ENCODE results near the gene TRANK1.

The TRANK1 gene

DNA sequence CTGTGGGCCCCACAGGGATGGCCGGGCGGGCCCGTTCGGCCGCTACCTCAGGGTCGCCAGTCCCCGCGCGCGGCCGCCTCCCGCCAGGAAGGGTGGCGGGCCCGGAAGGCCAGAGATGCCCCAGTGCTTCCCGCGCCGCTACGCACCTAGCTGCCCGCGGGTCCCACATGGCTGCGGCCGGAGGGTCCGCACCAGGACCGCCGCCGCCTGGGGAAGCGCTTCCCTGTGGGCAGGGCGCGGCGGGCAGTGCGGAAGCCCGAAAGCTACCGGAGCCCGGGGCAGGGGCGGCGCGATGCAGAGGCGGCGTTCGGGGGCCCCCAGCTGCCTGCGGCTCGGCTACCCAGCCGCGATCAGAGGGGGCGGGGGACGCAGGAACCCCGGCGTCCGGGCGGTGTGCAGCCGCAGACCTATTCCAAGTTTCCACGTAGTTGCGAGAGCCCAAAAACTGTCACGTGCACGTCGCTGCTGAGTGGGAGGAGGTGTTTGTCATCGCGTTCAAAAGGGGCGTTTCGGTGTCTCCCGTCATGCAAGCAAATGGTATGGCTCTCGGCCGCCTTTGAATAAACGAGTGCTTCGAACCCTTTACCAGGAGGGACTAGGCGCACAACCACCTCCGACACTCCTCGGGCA, at the start of gene TRANK1:
TSS of gene TRANK1 (minus strand) at position 414 of the 630 bp plus-strand sequence. CDS start at position 169, 245 bp downstream.
- no peaks in the 10 kb centered on the region for H3K79me2 ChIP-seq (ENCODE audit: insufficient read depth, low read length)
- H3K27me3 ChIP-seq (ENCODE audit: low read length), result no peaks in the 10 kb centered on the region
- no peaks in the 10 kb centered on the region for H3K9me2 ChIP-seq (replicated peaks; ENCODE audit: insufficient read depth, low read length)
- peak within 1 kb of the TSS; percentile 59 for H3K9ac ChIP-seq (ENCODE audit: low read length)
- H4K20me1 ChIP-seq (ENCODE audit: low read depth, low read length), result no peaks in the 10 kb centered on the region
- H3F3A ChIP-seq (ENCODE audit: insufficient read depth), result no peaks in the 10 kb centered on the region
- H3K9me3 ChIP-seq (ENCODE audit: insufficient read depth, low read length), result peaks cover 10% of the 10 kb centered on the region; the same call in 1 of the 2 replicates
- peak within 1 kb of the TSS; percentile 79 for H2AFZ ChIP-seq (ENCODE audit: low read depth, low read length, severe bottlenecking)
- H3K4me3 ChIP-seq (ENCODE audit: insufficient read depth, low read length, poor library complexity, severe bottlenecking), result peak within 1 kb of the TSS; percentile 60
- no peaks in the 10 kb centered on the region for H3K36me3 ChIP-seq (ENCODE audit: low read length)
- TF ChIP-seq EZH2phosphoT487 (conservative IDR thresholded peaks at IDR 0.05; ENCODE audit: low read length), result no peak
- TF ChIP-seq, protein P1, sequence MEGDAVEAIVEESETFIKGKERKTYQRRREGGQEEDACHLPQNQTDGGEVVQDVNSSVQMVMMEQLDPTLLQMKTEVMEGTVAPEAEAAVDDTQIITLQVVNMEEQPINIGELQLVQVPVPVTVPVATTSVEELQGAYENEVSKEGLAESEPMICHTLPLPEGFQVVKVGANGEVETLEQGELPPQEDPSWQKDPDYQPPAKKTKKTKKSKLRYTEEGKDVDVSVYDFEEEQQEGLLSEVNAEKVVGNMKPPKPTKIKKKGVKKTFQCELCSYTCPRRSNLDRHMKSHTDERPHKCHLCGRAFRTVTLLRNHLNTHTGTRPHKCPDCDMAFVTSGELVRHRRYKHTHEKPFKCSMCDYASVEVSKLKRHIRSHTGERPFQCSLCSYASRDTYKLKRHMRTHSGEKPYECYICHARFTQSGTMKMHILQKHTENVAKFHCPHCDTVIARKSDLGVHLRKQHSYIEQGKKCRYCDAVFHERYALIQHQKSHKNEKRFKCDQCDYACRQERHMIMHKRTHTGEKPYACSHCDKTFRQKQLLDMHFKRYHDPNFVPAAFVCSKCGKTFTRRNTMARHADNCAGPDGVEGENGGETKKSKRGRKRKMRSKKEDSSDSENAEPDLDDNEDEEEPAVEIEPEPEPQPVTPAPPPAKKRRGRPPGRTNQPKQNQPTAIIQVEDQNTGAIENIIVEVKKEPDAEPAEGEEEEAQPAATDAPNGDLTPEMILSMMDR (IDR thresholded peaks at IDR 0.05; ENCODE audit: insufficient read depth, low read length, poor library complexity, severe bottlenecking), result no peak
- peak within 1 kb of the TSS; percentile 52 for H3K4me2 ChIP-seq (ENCODE audit: low read depth, low read length, poor library complexity, severe bottlenecking)
- no peak within 1 kb of the TSS for H3K27ac ChIP-seq (ENCODE audit: low read depth, low read length)

DNA sequence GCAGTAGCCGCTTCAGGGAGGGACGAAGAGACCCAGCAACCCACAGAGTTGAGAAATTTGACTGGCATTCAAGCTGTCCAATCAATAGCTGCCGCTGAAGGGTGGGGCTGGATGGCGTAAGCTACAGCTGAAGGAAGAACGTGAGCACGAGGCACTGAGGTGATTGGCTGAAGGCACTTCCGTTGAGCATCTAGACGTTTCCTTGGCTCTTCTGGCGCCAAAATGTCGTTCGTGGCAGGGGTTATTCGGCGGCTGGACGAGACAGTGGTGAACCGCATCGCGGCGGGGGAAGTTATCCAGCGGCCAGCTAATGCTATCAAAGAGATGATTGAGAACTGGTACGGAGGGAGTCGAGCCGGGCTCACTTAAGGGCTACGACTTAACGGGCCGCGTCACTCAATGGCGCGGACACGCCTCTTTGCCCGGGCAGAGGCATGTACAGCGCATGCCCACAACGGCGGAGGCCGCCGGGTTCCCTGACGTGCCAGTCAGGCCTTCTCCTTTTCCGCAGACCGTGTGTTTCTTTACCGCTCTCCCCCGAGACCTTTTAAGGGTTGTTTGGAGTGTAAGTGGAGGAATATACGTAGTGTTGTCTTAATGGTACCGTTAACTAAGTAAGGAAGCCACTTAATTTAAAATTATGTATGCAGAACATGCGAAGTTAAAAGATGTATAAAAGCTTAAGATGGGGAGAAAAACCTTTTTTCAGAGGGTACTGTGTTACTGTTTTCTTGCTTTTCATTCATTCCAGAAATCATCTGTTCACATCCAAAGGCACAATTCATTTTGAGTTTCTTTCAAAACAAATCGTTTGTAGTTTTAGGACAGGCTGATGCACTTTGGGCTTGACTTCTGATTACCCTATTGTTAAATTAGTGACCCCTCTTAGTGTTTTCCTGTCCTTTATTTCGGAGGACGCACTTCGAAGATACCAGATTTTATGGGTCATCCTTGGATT, 48.8 kb upstream of the TRANK1 start, which contains the start of gene MLH1:
TSS of gene MLH1 (plus strand) at position 193 of the 958 bp plus-strand sequence. CDS start at position 223, 30 bp downstream.
- Histone ChIP-seq H2AFZ (ENCODE audit: low read depth, low read length, severe bottlenecking) (peak within 1 kb of the TSS; percentile 66), H3K9me2 (replicated peaks; ENCODE audit: insufficient read depth, low read length) (no peaks in the 10 kb centered on the region), H3K27ac (ENCODE audit: low read depth, low read length) (peak within 1 kb of the TSS; percentile 85), H3K4me3 (ENCODE audit: insufficient read depth, low read length, poor library complexity, severe bottlenecking) (peak within 1 kb of the TSS; percentile 78), H3K36me3 (ENCODE audit: low read length) (peaks cover 44% of the 10 kb centered on the region), H3K4me2 (ENCODE audit: low read depth, low read length, poor library complexity, severe bottlenecking) (peak within 1 kb of the TSS; percentile 95), H3K79me2 (ENCODE audit: insufficient read depth, low read length) (peaks cover 74% of the 10 kb centered on the region), H3F3A (ENCODE audit: insufficient read depth) (0 out of 2 replicates have a peak, but pooled peaks cover 9% of the 10 kb centered on the region), H3K27me3 (ENCODE audit: low read length) (no peaks in the 10 kb centered on the region), H4K20me1 (ENCODE audit: low read depth, low read length) (peaks cover 13% of the 10 kb centered on the region), H3K9ac (ENCODE audit: low read length) (peak within 1 kb of the TSS; percentile 78), H3K9me3 (ENCODE audit: insufficient read depth, low read length) (no peaks in the 10 kb centered on the region)
- no peak for TF ChIP-seq EZH2phosphoT487 (conservative IDR thresholded peaks at IDR 0.05; ENCODE audit: low read length)
- TF ChIP-seq, protein P1 (IDR thresholded peaks at IDR 0.05; ENCODE audit: insufficient read depth, low read length, poor library complexity, severe bottlenecking), result no peak

DNA sequence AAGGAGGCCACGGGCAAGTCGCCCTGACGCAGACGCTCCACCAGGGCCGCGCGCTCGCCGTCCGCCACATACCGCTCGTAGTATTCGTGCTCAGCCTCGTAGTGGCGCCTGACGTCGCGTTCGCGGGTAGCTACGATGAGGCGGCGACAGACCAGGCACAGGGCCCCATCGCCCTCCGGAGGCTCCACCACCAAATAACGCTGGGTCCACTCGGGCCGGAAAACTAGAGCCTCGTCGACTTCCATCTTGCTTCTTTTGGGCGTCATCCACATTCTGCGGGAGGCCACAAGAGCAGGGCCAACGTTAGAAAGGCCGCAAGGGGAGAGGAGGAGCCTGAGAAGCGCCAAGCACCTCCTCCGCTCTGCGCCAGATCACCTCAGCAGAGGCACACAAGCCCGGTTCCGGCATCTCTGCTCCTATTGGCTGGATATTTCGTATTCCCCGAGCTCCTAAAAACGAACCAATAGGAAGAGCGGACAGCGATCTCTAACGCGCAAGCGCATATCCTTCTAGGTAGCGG, 48.0 kb upstream of the TRANK1 start, which contains the start of gene EPM2AIP1:
TSS of gene EPM2AIP1 (minus strand) at position 326 of the 520 bp plus-strand sequence. CDS start at position 272, 54 bp downstream.
- TF ChIP-seq, protein P1 (IDR thresholded peaks at IDR 0.05; ENCODE audit: insufficient read depth, low read length, poor library complexity, severe bottlenecking), result no peak
- no peak for TF ChIP-seq EZH2phosphoT487 (conservative IDR thresholded peaks at IDR 0.05; ENCODE audit: low read length)
- peaks cover 73% of the 10 kb centered on the region for H3K79me2 ChIP-seq (ENCODE audit: insufficient read depth, low read length)
- H3K27ac ChIP-seq (ENCODE audit: low read depth, low read length), result peak within 1 kb of the TSS; percentile 85
- peak within 1 kb of the TSS; percentile 78 for H3K9ac ChIP-seq (ENCODE audit: low read length)
- peak within 1 kb of the TSS; percentile 95 for H3K4me2 ChIP-seq (ENCODE audit: low read depth, low read length, poor library complexity, severe bottlenecking)
- peak within 1 kb of the TSS; percentile 78 for H3K4me3 ChIP-seq (ENCODE audit: insufficient read depth, low read length, poor library complexity, severe bottlenecking)
- H3K9me2 ChIP-seq (replicated peaks; ENCODE audit: insufficient read depth, low read length), result no peaks in the 10 kb centered on the region
- H3K36me3 ChIP-seq (ENCODE audit: low read length), result peaks cover 40% of the 10 kb centered on the region
- peaks cover 13% of the 10 kb centered on the region for H4K20me1 ChIP-seq (ENCODE audit: low read depth, low read length)
- peak within 1 kb of the TSS; percentile 66 for H2AFZ ChIP-seq (ENCODE audit: low read depth, low read length, severe bottlenecking)
- H3K9me3 ChIP-seq (ENCODE audit: insufficient read depth, low read length), result no peaks in the 10 kb centered on the region
- H3F3A ChIP-seq (ENCODE audit: insufficient read depth), result 0 out of 2 replicates have a peak, but pooled peaks cover 11% of the 10 kb centered on the region
- H3K27me3 ChIP-seq (ENCODE audit: low read length), result no peaks in the 10 kb centered on the region
